B cell (primary cell): ENCODE data around the gene HOPX. TPM values are rescaled to one million over a fixed set of nuclear protein-coding genes. Genes with fewer than 3 reads are reported as not detected.
A peak's percentile ranks its signal among the peaks of the same experiment; 100 is the strongest.

Experiments used
- ATAC-seq: fragments of 200-7000 bp; cut with Tn5 transposase; one replicate; pipeline ENCODE4 v1.10.0; 2021; ENCODE audit warnings: low read depth, mild to moderate bottlenecking, moderate number of reproducible peaks, moderate library complexity
- CTCF ChIA-PET: fragments of 350-600 bp; sonication (Branson Sonifier 250); formaldehyde crosslinking; loops from one replicate; lab custom pipeline; 2021; ENCODE audit warnings: antibody characterized with exemption, inconsistent platforms; lab: Charles Lee
- POLR2A ChIA-PET: fragments of 350-600 bp; sonication (Branson Sonifier 250); formaldehyde crosslinking; loops from one replicate; lab custom pipeline; 2021; ENCODE audit warnings: antibody characterized with exemption; lab: Charles Lee
- DNase-seq: peaks from one replicate; pipeline ENCODE4 v3.0.0; 2013
- H2AFZ ChIP-seq: 2 replicates; pipeline ENCODE4 v1.6.1; 2012; ENCODE audit warnings: mild to moderate bottlenecking, low read depth, low read length; ENCODE audit not compliant: insufficient read depth, poor library complexity, severe bottlenecking
- H3K27ac ChIP-seq, 2 donors: 1 replicate in 1 of 2; 2 replicates in 1 of 2; pipeline ENCODE4 v1.5.1; 2012 to 2013; ENCODE audit warnings: low read length in 2 of 2, mild to moderate bottlenecking in 2 of 2, moderate library complexity in 1 of 2
- H3K27me3 ChIP-seq, 4 experiments: fragments of 200-600 bp in 1 of 4; sonication (generic) in 1 of 4; replicated peaks in 1 of 4; 1 replicate in 2 of 4; 2 replicates in 2 of 4; pipeline versions ENCODE4 v1.6.1 to v1.7.0; 2013 to 2016; ENCODE audit warnings: low read length in 3 of 4, mild to moderate bottlenecking in 2 of 4, mixed read lengths in 1 of 4, moderate library complexity in 1 of 4; ENCODE audit not compliant: insufficient read depth in 4 of 4, control insufficient read depth in 3 of 4; ENCODE audit errors: control extremely low read depth in 1 of 4
- H3K36me3 ChIP-seq, 2 experiments: replicated peaks in 1 of 2; 1 replicate in 1 of 2; 2 replicates in 1 of 2; pipeline versions ENCODE4 v1.6.1 to v1.7.1; 2013; ENCODE audit warnings: low read length in 1 of 2; ENCODE audit not compliant: insufficient read depth in 2 of 2, control insufficient read depth in 1 of 2; ENCODE audit errors: control extremely low read depth in 1 of 2, extremely low read depth in 1 of 2
- H3K4me1 ChIP-seq, 2 donors: fragments of 200-600 bp in 1 of 2; sonication (generic) in 1 of 2; 1 replicate in 1 of 2; 2 replicates in 1 of 2; pipeline versions ENCODE4 v1.5.1 to v1.6.1; 2013 to 2017; ENCODE audit warnings: low read length in 2 of 2; ENCODE audit not compliant: control insufficient read depth in 2 of 2, insufficient read depth in 2 of 2
- H3K4me2 ChIP-seq: replicated peaks from 2 replicates; pipeline ENCODE3; 2012; ENCODE audit warnings: mild to moderate bottlenecking, low read depth, low read length; ENCODE audit not compliant: poor library complexity, severe bottlenecking
- H3K4me3 ChIP-seq, 5 experiments: fragments of 200-600 bp in 1 of 5; sonication (generic) in 1 of 5; 1 replicate in 3 of 5; 2 replicates in 2 of 5; pipeline versions ENCODE4 v1.5.1 to v1.7.0; 2011 to 2016; ENCODE audit warnings: low read length in 4 of 5, mild to moderate bottlenecking in 4 of 5, low read depth in 2 of 5, control low read depth in 1 of 5, moderate library complexity in 1 of 5; ENCODE audit not compliant: insufficient read depth in 1 of 5; ENCODE audit errors: control extremely low read depth in 1 of 5, extremely low read depth in 1 of 5
- H3K79me2 ChIP-seq: fragments of 200-600 bp; sonication (generic); one replicate; pipeline ENCODE4 v1.6.0; 2016; ENCODE audit warnings: low read length; ENCODE audit not compliant: control insufficient read depth, insufficient read depth
- H3K9ac ChIP-seq: fragments of 200-600 bp; sonication (generic); 2 replicates; pipeline ENCODE4 v1.6.1; 2017; ENCODE audit warnings: mild to moderate bottlenecking, low read length, moderate library complexity
- H3K9me3 ChIP-seq, 3 donors: one replicate each; pipeline versions ENCODE4 v1.6.1 to v1.7.1; 2013; ENCODE audit warnings: low read length in 2 of 3; ENCODE audit not compliant: control insufficient read depth in 2 of 3, insufficient read depth in 1 of 3; ENCODE audit errors: control extremely low read depth in 1 of 3
- H4K20me1 ChIP-seq: 2 replicates; pipeline ENCODE4 v1.6.0; 2012; ENCODE audit warnings: mild to moderate bottlenecking, low read length; ENCODE audit not compliant: insufficient read depth, control insufficient read depth, poor library complexity, severe bottlenecking
- H3K27ac Mint-ChIP-seq: one replicate; pipeline ENCODE4 v1.8.0; 2021; ENCODE audit warnings: mixed read lengths
- H3K27me3 Mint-ChIP-seq: one replicate; pipeline ENCODE4 v1.8.0; 2021; ENCODE audit warnings: mixed read lengths
- H3K4me1 Mint-ChIP-seq: one replicate; pipeline ENCODE4 v1.8.0; 2021; ENCODE audit warnings: mixed read lengths
- H3K4me3 Mint-ChIP-seq: one replicate; pipeline ENCODE4 v1.8.0; 2021; ENCODE audit warnings: mixed read lengths
- H3K9me3 Mint-ChIP-seq: one replicate; pipeline ENCODE4 v1.8.0; 2022; ENCODE audit warnings: mixed read lengths; ENCODE audit not compliant: insufficient read depth
- CTCF ChIP-seq: fragments of 200-600 bp; IDR thresholded peaks from one replicate; pipeline ENCODE4 v1.8.0; 2022; ENCODE audit warnings: antibody characterized with exemption, mild to moderate bottlenecking
- EZH2 ChIP-seq: IDR thresholded peaks from 2 replicates; pipeline ENCODE4 v1.6.1; 2012; ENCODE audit warnings: borderline replicate concordance, low read depth, mild to moderate bottlenecking, moderate library complexity, low read length; ENCODE audit not compliant: insufficient read depth, poor library complexity, severe bottlenecking
- WGBS: methylation state at CpG from one replicate; pipeline ENCODE4 v1.1.5; 2013; ENCODE audit warnings: missing lambda C conversion rate; ENCODE audit not compliant: insufficient coverage; 5-methylcytosine and 5-hydroxymethylcytosine counted together
- intact Hi-C: fragments of 100-400 bp; cut with micrococcal nuclease; formaldehyde crosslinking; loops from one replicate; pipeline ENCODE4 v1.10.0; 2022
- polyA plus RNA-seq: library from polyadenylated mRNA; depleted of rRNA; stranded (reverse); fragments of >200 nt; gene quantifications from 2 replicates; pipeline ENCODE4 v1.2.3, GENCODE V29; 2012
- total RNA-seq, 2 donors: library from RNA; stranded (reverse); fragments of 120-200 nt in 1 of 2; gene quantifications; 1 replicate in 1 of 2; 2 replicates in 1 of 2; pipeline versions ENCODE4 v1.2.3 to v1.2.4, GENCODE V29; 2013 to 2022

The HOPX gene
- total and polyA plus RNA-seq, 2 donors (not counting 1 experiment from before 2014, with no cell fraction given) = 7.4 to 29.2 TPM

GRCh38 chr4:56657128-56657527 is 24.0 kb downstream of the HOPX start:
- no peaks in the 10 kb centered on the region for H3K9me3 Mint-ChIP-seq
- ChIA-PET POLR2A (no interaction called here), CTCF (interaction anchor here (0.7 kb wide), 1 partner anchor 55 kb away, joined by 3 read pairs; no protein-coding TSS in a partner anchor)
- Histone ChIP-seq H4K20me1 (no peaks in the 10 kb centered on the region), H2AFZ (peak overlapping the region; percentile 11), H3K4me2 (peak overlapping the region; percentile 92), H3K27ac (no peak overlapping the region), H3K9me3 (no peaks in the 10 kb centered on the region), H3K9ac (no peak overlapping the region), H3K4me1 (peaks cover 37% of the 10 kb centered on the region in 2 donors), H3K36me3 (no peaks in the 10 kb centered on the region), H3K79me2 (no peaks in the 10 kb centered on the region), H3K27me3 (peaks cover 0 to 20% (median 2%) of the 10 kb centered on the region in 4 experiments), H3K4me3 (no peak overlapping the region)
- no CpG with 5 or more reads among the region's 3 CpGs for WGBS
- DNase-seq = no peak
- TF ChIP-seq CTCF (no peak), EZH2 (no peak)
- intact Hi-C loops = loop anchor here (2.0 to 5.0 kb wide), 3 partner anchors 106 to 235 kb away; no protein-coding TSS in a partner anchor
- peaks cover 46% of the 10 kb centered on the region for H3K4me1 Mint-ChIP-seq
- H3K4me3 Mint-ChIP-seq = peak overlapping the region; percentile 75
- ATAC-seq = no peak
- peaks cover 7% of the 10 kb centered on the region for H3K27me3 Mint-ChIP-seq
- peak overlapping the region; percentile 59 for H3K27ac Mint-ChIP-seq

GRCh38 chr4:56656346-56656643 is 24.8 kb downstream of the HOPX start:
- intact Hi-C loops = loop anchor here (2.0 to 5.0 kb wide), 3 partner anchors 107 to 234 kb away; no protein-coding TSS in a partner anchor
- DNase-seq (peak; percentile 71), ATAC-seq (peak; percentile 71)
- H3K27ac ChIP-seq = no peak overlapping the region
- CTCF ChIA-PET = no interaction called here
- no peaks in the 10 kb centered on the region for H4K20me1 ChIP-seq
- H3K4me1 Mint-ChIP-seq = peaks cover 52% of the 10 kb centered on the region
- H3K4me2 ChIP-seq = peak overlapping the region; percentile 92
- peak; percentile 43 for TF ChIP-seq CTCF
- TF ChIP-seq EZH2 = no peak
- H3K9ac ChIP-seq = peak overlapping the region; percentile 72
- H2AFZ ChIP-seq = peak overlapping the region; percentile 79
- peaks cover 37 to 41% of the 10 kb centered on the region in 2 donors for H3K4me1 ChIP-seq
- H3K36me3 ChIP-seq = no peaks in the 10 kb centered on the region
- WGBS = under 1% methylated on average over 12 of the region's 19 CpGs
- POLR2A ChIA-PET = no interaction called here
- H3K4me3 ChIP-seq = peak overlapping the region; percentile 14 to 72 (median 63)
- H3K79me2 ChIP-seq = no peaks in the 10 kb centered on the region
- peak overlapping the region; percentile 75 for H3K4me3 Mint-ChIP-seq
- H3K27me3 ChIP-seq = peaks cover 0 to 20% (median 2%) of the 10 kb centered on the region in 4 experiments
- H3K27ac Mint-ChIP-seq = peak overlapping the region; percentile 37
- H3K9me3 Mint-ChIP-seq = no peaks in the 10 kb centered on the region
- no peaks in the 10 kb centered on the region for H3K9me3 ChIP-seq
- peaks cover 7% of the 10 kb centered on the region for H3K27me3 Mint-ChIP-seq
